RPMI7951 (cell line): Measurements from ENCODE around the gene BTBD18. TPM values are rescaled to one million over a fixed set of nuclear protein-coding genes. Genes with fewer than 3 reads are reported as not detected.

Source experiments
- DNase-seq: peaks from one replicate; pipeline ENCODE4 v3.0.0-alpha.2; 2012; ENCODE audit warnings: low read depth
- total RNA-seq: library from RNA; depleted of rRNA; stranded (reverse); fragments of >200 nt; shearing (Covaris generic); gene quantifications from 2 replicates; pipeline ENCODE4 v1.2.3, GENCODE V29; 2014; rRNA removed

BTBD18 gene
- total RNA-seq: not detected in 2 replicates

GRCh38 chr11:57751676-57752253 is at the start of gene BTBD18:
TSS of gene BTBD18 (minus strand) at chr11:57751819. CDS start at chr11:57751188, 631 bp downstream.
- peak; percentile 40 for DNase-seq

GRCh38 chr11:57801183-57801485 is 49.5 kb upstream of the BTBD18 start:
- no peak for DNase-seq

- DNase-seq: peak; percentile 73
Measured at GRCh38 chr11:57800444-57801182, 49.0 kb upstream of the BTBD18 start.

- peak; percentile 59 for DNase-seq
Measured at GRCh38 chr11:57798905-57799559, 47.4 kb upstream of the BTBD18 start.

GRCh38 chr11:57793351-57794115 is 41.9 kb upstream of the BTBD18 start:
- no peak for DNase-seq

- peak; percentile 44 for DNase-seq
Measured at GRCh38 chr11:57792870-57793269, 41.3 kb upstream of the BTBD18 start.

- peak; percentile 28 for DNase-seq
Measured at GRCh38 chr11:57792060-57792541, 40.5 kb upstream of the BTBD18 start.

- no peak for DNase-seq
Measured at GRCh38 chr11:57791321-57792059, 39.9 kb upstream of the BTBD18 start.

GRCh38 chr11:57788703-57789088 is 37.1 kb upstream of the BTBD18 start:
- DNase-seq: no peak

GRCh38 chr11:57787920-57788702 is 36.5 kb upstream of the BTBD18 start:
- DNase-seq: no peak

GRCh38 chr11:57787006-57787604 is 35.5 kb upstream of the BTBD18 start:
- no peak for DNase-seq

GRCh38 chr11:57786436-57786835 is 34.8 kb upstream of the BTBD18 start:
- no peak for DNase-seq

GRCh38 chr11:57785072-57785471 is 33.5 kb upstream of the BTBD18 start:
- no peak for DNase-seq

- DNase-seq: no peak
Measured at GRCh38 chr11:57781529-57781943, 29.9 kb upstream of the BTBD18 start.

- peak; percentile 88 for DNase-seq
Measured at GRCh38 chr11:57779276-57779675, 27.7 kb upstream of the BTBD18 start.

- DNase-seq: peak; percentile 98
Measured at GRCh38 chr11:57778318-57779037, 26.9 kb upstream of the BTBD18 start.

- DNase-seq: peak; percentile 43
Measured at GRCh38 chr11:57777969-57778317, 26.3 kb upstream of the BTBD18 start.

GRCh38 chr11:57776577-57777210 is 25.1 kb upstream of the BTBD18 start:
- no peak for DNase-seq

- DNase-seq: no peak
Measured at GRCh38 chr11:57776031-57776521, 24.5 kb upstream of the BTBD18 start.
